Colonic mucosa (tissue), 4 donors: Measurements from ENCODE around the gene P4HA3. TPM values are rescaled to one million over a fixed set of nuclear protein-coding genes. Genes with fewer than 3 reads are reported as not detected.
A peak's percentile ranks its signal among the peaks of the same experiment; 100 is the strongest.

ENCODE experiments used
- DNase-seq: peaks from one replicate; pipeline ENCODE4 v3.0.0-alpha.2; 2020
- H3K27ac ChIP-seq: fragments of 200-600 bp; one replicate; pipeline ENCODE4 v1.8.0; 2021
- H3K27me3 ChIP-seq: fragments of 200-600 bp; one replicate; pipeline ENCODE4 v1.8.0; 2021
- H3K36me3 ChIP-seq: fragments of 200-600 bp; one replicate; pipeline ENCODE4 v1.8.0; 2021
- H3K4me1 ChIP-seq: fragments of 200-600 bp; one replicate; pipeline ENCODE4 v1.8.0; 2021; ENCODE audit warnings: mild to moderate bottlenecking
- H3K4me3 ChIP-seq: fragments of 200-600 bp; one replicate; pipeline ENCODE4 v1.8.0; 2021
- H3K9ac ChIP-seq, 2 donors: one replicate each; pipeline ENCODE4 v1.7.0; 2013; ENCODE audit warnings: control low read depth in 2 of 2, low read depth in 2 of 2, low read length in 2 of 2
- H3K9me3 ChIP-seq: fragments of 200-600 bp; one replicate; pipeline ENCODE4 v1.8.0; 2021
- CTCF ChIP-seq: fragments of 200-600 bp; IDR thresholded peaks from one replicate; pipeline ENCODE4 v1.8.0; 2022; ENCODE audit warnings: antibody characterized with exemption, mild to moderate bottlenecking
- intact Hi-C: fragments of 100-400 bp; cut with DNase I; formaldehyde crosslinking; loops from one replicate; pipeline ENCODE4 v1.14.1; 2022
- total RNA-seq, 2 donors: library from RNA; stranded (reverse); fragmentation: NEBNext Ultra II Directional in 1 of 2; extraction: Animal tissue kit (Norgen Biotek cat#: 25700) in 1 of 2; gene quantifications; one replicate each; pipeline ENCODE4 v1.2.1, GENCODE V29; 2021
- donor health status: healthy.
- donor health status: DM: no; HTN: no; CAD: no.
- donor health status: DM: no; HTN: no; CAD: no.

P4HA3 gene
- under 1 TPM; 0.12 to 0.85 TPM for total RNA-seq

- Histone ChIP-seq H3K9ac (peak within 1 kb of the TSS in 1 of 2 donors; percentile 55), H3K4me1 (no peaks in the 10 kb centered on the region), H3K36me3 (no peaks in the 10 kb centered on the region), H3K9me3 (no peaks in the 10 kb centered on the region), H3K4me3 (peak within 1 kb of the TSS; percentile 56), H3K27ac (no peak within 1 kb of the TSS), H3K27me3 (no peaks in the 10 kb centered on the region)
- no peak for TF ChIP-seq CTCF
- DNase-seq: peak; percentile 86
- intact Hi-C loops: loop anchor here (10.0 kb wide), 1 partner anchor 57 kb away; no protein-coding TSS in a partner anchor
Observed at GRCh38 chr11:74311352-74311926, at the start of gene P4HA3. TSS of gene P4HA3 (minus strand) at chr11:74311640. CDS start at chr11:74311611, 29 bp downstream.

- no peaks in the 10 kb centered on the region for H3K9me3 ChIP-seq
- no peaks in the 10 kb centered on the region for H3K27me3 ChIP-seq
- no peak overlapping the region for H3K9ac ChIP-seq
- no peak for DNase-seq
- intact Hi-C loops: no loop called here
- H3K27ac ChIP-seq: no peak overlapping the region
- no peaks in the 10 kb centered on the region for H3K4me1 ChIP-seq
- TF ChIP-seq CTCF: no peak
- no peak overlapping the region for H3K4me3 ChIP-seq
- no peaks in the 10 kb centered on the region for H3K36me3 ChIP-seq
Observed at GRCh38 chr11:74357449-74357848, 46.0 kb upstream of the P4HA3 start.

GRCh38 chr11:74355626-74356025, 44.2 kb upstream of the P4HA3 start:
- H3K27me3 ChIP-seq: no peaks in the 10 kb centered on the region
- no peak overlapping the region for H3K4me3 ChIP-seq
- no peak overlapping the region for H3K9ac ChIP-seq
- no peak overlapping the region for H3K27ac ChIP-seq
- no peaks in the 10 kb centered on the region for H3K36me3 ChIP-seq
- TF ChIP-seq CTCF: no peak
- DNase-seq: no peak
- H3K9me3 ChIP-seq: no peaks in the 10 kb centered on the region
- no peaks in the 10 kb centered on the region for H3K4me1 ChIP-seq
- intact Hi-C loops: no loop called here

- no peaks in the 10 kb centered on the region for H3K9me3 ChIP-seq
- H3K36me3 ChIP-seq: no peaks in the 10 kb centered on the region
- intact Hi-C loops: no loop called here
- no peak for TF ChIP-seq CTCF
- H3K4me1 ChIP-seq: no peaks in the 10 kb centered on the region
- H3K27ac ChIP-seq: no peak overlapping the region
- no peaks in the 10 kb centered on the region for H3K27me3 ChIP-seq
- no peak overlapping the region for H3K4me3 ChIP-seq
- no peak overlapping the region for H3K9ac ChIP-seq
- no peak for DNase-seq
Observed at GRCh38 chr11:74354036-74354435, 42.6 kb upstream of the P4HA3 start.

GRCh38 chr11:74347381-74347780, 35.9 kb upstream of the P4HA3 start:
- Histone ChIP-seq H3K27me3 (no peaks in the 10 kb centered on the region), H3K4me1 (no peaks in the 10 kb centered on the region), H3K27ac (no peak overlapping the region), H3K9me3 (no peaks in the 10 kb centered on the region), H3K4me3 (no peak overlapping the region), H3K36me3 (no peaks in the 10 kb centered on the region), H3K9ac (no peak overlapping the region)
- TF ChIP-seq CTCF: no peak
- intact Hi-C loops: no loop called here
- DNase-seq: no peak
